ENCODE measurements around the gene SMAD3. TPM values are rescaled to one million over a fixed set of nuclear protein-coding genes. Genes with fewer than 3 reads are reported as not detected.

Gene SMAD3
- total RNA-seq, 1 experiment from 2014 or later: 35.4 TPM

- DNase-seq (ENCODE audit: low read depth): peak; percentile 100
These were observed 60.4 kb downstream of the SMAD3 start for GRCh38 chr15:67125589-67126502.

GRCh38 chr15:67126551-67127330 lies 61.3 kb downstream of the SMAD3 start:
- no peak for DNase-seq (ENCODE audit: low read depth)

GRCh38 chr15:67127331-67127664 lies 61.9 kb downstream of the SMAD3 start:
- no peak for DNase-seq (ENCODE audit: low read depth)

GRCh38 chr15:67127965-67128364 lies 62.6 kb downstream of the SMAD3 start:
- peak; percentile 99 for DNase-seq (ENCODE audit: low read depth)

- no peak for DNase-seq (ENCODE audit: low read depth)
These were observed 64.8 kb downstream of the SMAD3 start for GRCh38 chr15:67130166-67130565.

GRCh38 chr15:67130673-67131601 lies 65.5 kb downstream of the SMAD3 start:
- peak; percentile 71 for DNase-seq (ENCODE audit: low read depth)

GRCh38 chr15:67132276-67132675 lies 66.9 kb downstream of the SMAD3 start:
- no peak for DNase-seq (ENCODE audit: low read depth)

GRCh38 chr15:67133026-67133425 lies 67.6 kb downstream of the SMAD3 start:
- DNase-seq (ENCODE audit: low read depth): no peak

GRCh38 chr15:67133738-67134066 lies 68.3 kb downstream of the SMAD3 start:
- no peak for DNase-seq (ENCODE audit: low read depth)

GRCh38 chr15:67134067-67134838 lies 68.9 kb downstream of the SMAD3 start:
- DNase-seq (ENCODE audit: low read depth): no peak

GRCh38 chr15:67134871-67135492 lies 69.6 kb downstream of the SMAD3 start:
- no peak for DNase-seq (ENCODE audit: low read depth)

GRCh38 chr15:67135494-67135893 lies 70.1 kb downstream of the SMAD3 start:
- no peak for DNase-seq (ENCODE audit: low read depth)

- DNase-seq (ENCODE audit: low read depth): no peak
These were observed 71.4 kb downstream of the SMAD3 start for GRCh38 chr15:67136802-67137201.

- no peak for DNase-seq (ENCODE audit: low read depth)
These were observed 71.9 kb downstream of the SMAD3 start for GRCh38 chr15:67137319-67137718.

- DNase-seq (ENCODE audit: low read depth): no peak
These were observed 72.8 kb downstream of the SMAD3 start for GRCh38 chr15:67137951-67138848.

GRCh38 chr15:67138891-67139855 lies 73.8 kb downstream of the SMAD3 start:
- no peak for DNase-seq (ENCODE audit: low read depth)

- no peak for DNase-seq (ENCODE audit: low read depth)
These were observed 74.9 kb downstream of the SMAD3 start for GRCh38 chr15:67140078-67140833.

Measured in LHCN-M2 (cell line).